BLaER1 treated with 17β-estradiol and CSF1 and Interleukin-3, amounts not matched to agents 10 nM and 100 nM (cell line): ENCODE measurements around the gene PINLYP.

Experiments
- H3K27ac ChIP-seq, 11 experiments: shearing (Covaris generic); formaldehyde crosslinking; 2 replicates each; pipeline ENCODE4 v1.8.1; 2022
- H3K27me3 ChIP-seq, 11 experiments: shearing (Covaris generic); formaldehyde crosslinking; 2 replicates each; pipeline ENCODE4 v1.8.1; 2022
- H3K36me3 ChIP-seq, 11 experiments: shearing (Covaris generic); formaldehyde crosslinking; 2 replicates each; pipeline ENCODE4 v1.8.1; 2022
- H3K4me1 ChIP-seq, 10 experiments: shearing (Covaris generic); formaldehyde crosslinking; 2 replicates each; pipeline ENCODE4 v1.8.1; 2022
- H3K4me2 ChIP-seq, 11 experiments: shearing (Covaris generic); formaldehyde crosslinking; 2 replicates each; pipeline ENCODE4 v1.8.1; 2022
- H3K4me3 ChIP-seq, 10 experiments: shearing (Covaris generic); formaldehyde crosslinking; 2 replicates each; pipeline ENCODE4 v1.8.1; 2022
- H3K9ac ChIP-seq, 11 experiments: shearing (Covaris generic); formaldehyde crosslinking; 2 replicates each; pipeline ENCODE4 v1.8.1; 2022
- H3K9me3 ChIP-seq, 11 experiments: shearing (Covaris generic); formaldehyde crosslinking; replicated peaks in 1 of 11; 2 replicates each; pipeline ENCODE4 v1.8.1; 2022
- H4K20me1 ChIP-seq, 11 experiments: shearing (Covaris generic); formaldehyde crosslinking; 2 replicates each; pipeline ENCODE4 v1.8.1; 2022
- Cebpa-rat ChIP-seq, 11 experiments: shearing (Covaris generic); IDR thresholded peaks; 2 replicates each; pipeline ENCODE4 v1.8.1; 2022

Gene PINLYP

DNA sequence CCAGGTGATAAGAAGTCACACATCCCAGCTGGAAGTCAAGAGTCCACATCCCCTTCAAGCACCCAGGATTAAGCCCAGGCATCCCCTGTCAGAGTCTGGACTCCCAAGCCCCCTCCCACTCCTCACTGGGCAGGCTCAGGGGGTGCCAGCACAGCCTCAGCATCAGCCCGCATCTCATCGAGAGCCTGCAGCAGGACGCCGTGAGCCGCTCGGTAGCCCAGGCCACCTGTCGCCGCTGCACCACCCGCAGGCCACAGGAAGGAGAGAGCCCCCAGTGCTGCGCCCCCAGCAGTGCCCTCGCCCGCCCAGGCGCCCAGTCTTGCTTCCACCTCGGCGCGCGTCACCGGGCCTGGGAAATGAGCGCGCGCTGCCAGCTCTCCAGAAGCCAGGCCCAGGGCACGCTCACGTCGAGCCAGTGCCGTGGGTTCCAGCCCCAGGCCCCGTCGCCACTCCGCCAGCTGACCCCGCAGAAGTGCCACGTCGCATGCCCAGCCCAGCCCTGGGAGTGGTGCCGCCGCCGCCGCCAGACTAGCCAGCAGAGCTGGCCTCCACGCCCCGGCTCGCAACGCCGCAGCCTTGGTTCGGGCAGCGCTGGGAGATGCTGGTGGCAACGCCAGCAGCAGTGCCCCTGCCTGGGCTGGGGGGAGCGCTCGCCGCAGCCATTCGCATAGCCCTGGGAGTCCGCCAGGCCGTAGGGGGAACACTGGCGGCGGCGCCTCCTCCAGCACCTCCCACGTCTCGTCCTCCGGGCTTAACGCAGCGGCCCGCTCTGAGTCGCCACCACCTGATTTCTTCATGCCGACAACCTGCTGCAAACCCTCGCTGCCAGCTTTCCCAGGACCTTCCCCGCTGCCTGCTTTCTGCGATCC, 16.5 kb downstream of the PINLYP start:
- Histone ChIP-seq H3K27ac (no peak overlapping the region), H3K4me3 (no peak overlapping the region), H3K36me3 (peaks cover 52 to 69% (median 63%) of the 10 kb centered on the region in 11 experiments), H3K4me2 (no peak overlapping the region), H4K20me1 (peaks cover 0 to 59% (median 32%) of the 10 kb centered on the region in 11 experiments; a peak in 17 of 22 replicates), H3K4me1 (peaks cover 21 to 47% (median 35%) of the 10 kb centered on the region in 10 experiments), H3K27me3 (no peaks in the 10 kb centered on the region), H3K9me3 (no peaks in the 10 kb centered on the region), H3K9ac (peak overlapping the region in 3 of 11 experiments; percentile 87 to 98 (median 92); a peak in 5 of 22 replicates)
- no peak for TF ChIP-seq Cebpa-rat (IDR thresholded peaks at IDR 0.05)

DNA sequence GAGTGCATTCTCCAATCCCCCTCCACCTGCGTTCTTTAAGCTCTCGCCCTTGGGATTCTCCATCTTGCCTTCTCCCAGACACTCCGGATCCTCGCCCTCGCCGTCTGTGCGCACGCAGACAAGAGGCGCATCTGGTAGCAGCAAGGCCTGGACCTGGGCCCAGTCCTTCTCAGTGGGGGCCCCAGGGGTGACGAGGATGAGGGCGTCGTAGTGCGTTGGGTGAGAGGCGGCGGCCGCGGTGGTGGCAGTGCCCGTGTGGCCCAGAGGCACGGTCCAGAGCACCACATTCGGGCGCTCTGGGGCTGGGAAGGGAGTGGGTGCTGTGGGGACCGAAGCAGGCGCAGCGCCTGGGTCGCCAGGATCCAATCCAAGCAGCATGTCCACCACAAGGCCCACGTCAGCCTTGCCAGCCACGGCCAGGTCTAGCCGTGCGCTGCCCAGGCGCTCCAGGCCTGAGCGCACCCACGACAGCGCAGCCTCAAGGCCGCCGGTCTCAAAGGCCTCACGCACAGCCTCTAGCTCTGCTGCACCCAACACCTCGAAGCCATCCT, 17.3 kb downstream of the PINLYP start:
- Histone ChIP-seq H3K27me3 (no peaks in the 10 kb centered on the region), H3K27ac (0 out of 22 replicates have a peak overlapping the region, but pooled peaks of 3 of the 11 experiments have one; percentile 8 to 16 (median 8)), H3K9ac (peak overlapping the region in 9 of 11 experiments; percentile 53 to 98 (median 92); a peak in 11 of 22 replicates), H4K20me1 (peaks cover 0 to 66% (median 32%) of the 10 kb centered on the region in 11 experiments; a peak in 17 of 22 replicates), H3K4me1 (peaks cover 28 to 54% (median 42%) of the 10 kb centered on the region in 10 experiments), H3K4me2 (peak overlapping the region in 5 of 11 experiments; percentile 91 to 99 (median 93); a peak in 6 of 22 replicates), H3K9me3 (no peaks in the 10 kb centered on the region), H3K4me3 (no peak overlapping the region), H3K36me3 (peaks cover 51 to 67% (median 59%) of the 10 kb centered on the region in 11 experiments)
- no peak for TF ChIP-seq Cebpa-rat (IDR thresholded peaks at IDR 0.05)

GRCh38 chr19:43594081-43594697, 18.6 kb downstream of the PINLYP start:
- H3K9ac ChIP-seq, result peak overlapping the region; percentile 87 to 98 (median 92)
- H3K4me3 ChIP-seq, result peak overlapping the region; percentile 76 to 90 (median 82)
- H3K9me3 ChIP-seq, result no peaks in the 10 kb centered on the region
- H3K4me1 ChIP-seq, result peaks cover 41 to 66% (median 54%) of the 10 kb centered on the region in 10 experiments
- no peaks in the 10 kb centered on the region for H3K27me3 ChIP-seq
- no peak for TF ChIP-seq Cebpa-rat (IDR thresholded peaks at IDR 0.05)
- peaks cover 0 to 74% (median 32%) of the 10 kb centered on the region in 11 experiments; a peak in 17 of 22 replicates for H4K20me1 ChIP-seq
- peak overlapping the region in 10 of 11 experiments; percentile 86 to 98 (median 92); a peak in 19 of 22 replicates for H3K27ac ChIP-seq
- H3K4me2 ChIP-seq, result peak overlapping the region; percentile 89 to 99 (median 96)
- peaks cover 54 to 72% (median 62%) of the 10 kb centered on the region in 11 experiments for H3K36me3 ChIP-seq

- H3K9ac ChIP-seq, result peak overlapping the region; percentile 87 to 98 (median 92)
- H3K27me3 ChIP-seq, result no peaks in the 10 kb centered on the region
- H4K20me1 ChIP-seq, result peaks cover 0 to 71% (median 32%) of the 10 kb centered on the region in 11 experiments; a peak in 17 of 22 replicates
- peak overlapping the region; percentile 85 to 98 (median 91) for H3K27ac ChIP-seq
- peaks cover 39 to 59% (median 51%) of the 10 kb centered on the region in 10 experiments for H3K4me1 ChIP-seq
- no peak for TF ChIP-seq Cebpa-rat (IDR thresholded peaks at IDR 0.05)
- peak overlapping the region; percentile 76 to 90 (median 82) for H3K4me3 ChIP-seq
- H3K4me2 ChIP-seq, result peak overlapping the region; percentile 89 to 99 (median 96)
- H3K36me3 ChIP-seq, result peaks cover 54 to 72% (median 63%) of the 10 kb centered on the region in 11 experiments
- no peaks in the 10 kb centered on the region for H3K9me3 ChIP-seq
Observed at GRCh38 chr19:43594710-43595604, 19.4 kb downstream of the PINLYP start.

GRCh38 chr19:43595605-43595998, 20.0 kb downstream of the PINLYP start:
- Histone ChIP-seq H3K9me3 (no peaks in the 10 kb centered on the region), H3K4me1 (peaks cover 33 to 53% (median 45%) of the 10 kb centered on the region in 10 experiments), H3K9ac (peak overlapping the region; percentile 87 to 98 (median 92)), H3K27ac (peak overlapping the region; percentile 85 to 98 (median 91)), H3K4me3 (peak overlapping the region; percentile 76 to 90 (median 82)), H4K20me1 (peaks cover 0 to 65% (median 32%) of the 10 kb centered on the region in 11 experiments; a peak in 17 of 22 replicates), H3K36me3 (peaks cover 56 to 72% (median 63%) of the 10 kb centered on the region in 11 experiments), H3K27me3 (no peaks in the 10 kb centered on the region), H3K4me2 (peak overlapping the region; percentile 89 to 99 (median 96))
- no peak for TF ChIP-seq Cebpa-rat (IDR thresholded peaks at IDR 0.05)

DNA sequence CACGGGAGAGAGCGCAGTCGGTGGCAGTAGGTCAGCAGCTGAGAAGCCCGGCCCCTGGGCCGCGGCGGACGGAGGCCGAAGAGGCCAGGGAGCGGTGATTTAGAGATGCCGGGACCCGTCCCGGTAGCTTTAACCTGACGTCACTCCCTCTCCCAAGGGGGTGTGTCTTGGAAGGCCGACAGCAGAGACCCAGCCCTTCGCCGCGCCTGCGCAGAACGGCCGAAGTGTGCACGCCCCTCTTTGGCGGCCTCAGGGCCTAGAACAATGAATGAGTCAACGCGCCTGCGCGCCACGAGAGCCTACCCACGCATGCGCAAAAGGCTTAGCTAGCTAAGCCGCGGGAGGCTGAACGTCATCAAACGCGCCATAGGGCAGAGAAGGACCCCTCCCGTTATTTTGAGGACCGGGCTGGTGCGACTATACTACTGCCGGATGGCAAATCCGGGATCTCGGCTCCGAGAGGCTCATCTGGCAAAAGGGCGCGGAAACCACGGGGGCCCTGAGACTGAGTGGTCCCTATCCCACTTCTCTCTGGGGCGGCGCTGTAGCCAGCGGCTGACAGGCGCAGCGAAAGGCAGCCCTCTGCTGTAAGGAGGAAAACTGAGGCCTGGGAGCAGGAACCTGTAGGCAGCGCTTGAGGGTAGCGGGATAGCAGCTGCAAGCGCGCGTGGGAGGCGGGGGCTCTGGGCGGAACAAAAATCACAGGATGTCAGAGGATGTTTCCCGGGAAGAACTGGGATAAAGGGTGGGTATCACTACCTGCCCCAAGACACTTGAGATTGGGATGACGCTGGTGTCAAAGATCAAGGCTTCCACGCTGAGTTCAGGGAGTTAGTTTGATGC, 20.6 kb downstream of the PINLYP start, which contains the start of the genes IRGQ and ZNF576:
IRGQ (minus strand) TSS at position 136 of the 843 bp plus-strand sequence. CDS start 796 bp downstream, outside the sequence.
ZNF576 (plus strand) TSS at position 597 of the 843 bp plus-strand sequence. CDS start 514 bp downstream, outside the sequence.
- H3K27ac ChIP-seq, result peak within 1 kb of the TSS; percentile 86 to 98 (median 93)
- H3K4me2 ChIP-seq, result peak within 1 kb of the TSS; percentile 94 to 99 (median 99)
- H3K9me3 ChIP-seq, result no peaks in the 10 kb centered on the region
- peaks cover 58 to 72% (median 63%) of the 10 kb centered on the region in 11 experiments for H3K36me3 ChIP-seq
- H3K27me3 ChIP-seq, result no peaks in the 10 kb centered on the region
- H3K9ac ChIP-seq, result peak within 1 kb of the TSS; percentile 87 to 98 (median 92)
- peaks cover 34 to 50% (median 41%) of the 10 kb centered on the region in 10 experiments for H3K4me1 ChIP-seq
- no peak for TF ChIP-seq Cebpa-rat (IDR thresholded peaks at IDR 0.05)
- H3K4me3 ChIP-seq, result peak within 1 kb of the TSS; percentile 76 to 90 (median 82)
- H4K20me1 ChIP-seq, result peaks cover 0 to 58% (median 34%) of the 10 kb centered on the region in 11 experiments; a peak in 17 of 22 replicates
